ENCODE data around the gene ILK.

The ILK gene

DNA sequence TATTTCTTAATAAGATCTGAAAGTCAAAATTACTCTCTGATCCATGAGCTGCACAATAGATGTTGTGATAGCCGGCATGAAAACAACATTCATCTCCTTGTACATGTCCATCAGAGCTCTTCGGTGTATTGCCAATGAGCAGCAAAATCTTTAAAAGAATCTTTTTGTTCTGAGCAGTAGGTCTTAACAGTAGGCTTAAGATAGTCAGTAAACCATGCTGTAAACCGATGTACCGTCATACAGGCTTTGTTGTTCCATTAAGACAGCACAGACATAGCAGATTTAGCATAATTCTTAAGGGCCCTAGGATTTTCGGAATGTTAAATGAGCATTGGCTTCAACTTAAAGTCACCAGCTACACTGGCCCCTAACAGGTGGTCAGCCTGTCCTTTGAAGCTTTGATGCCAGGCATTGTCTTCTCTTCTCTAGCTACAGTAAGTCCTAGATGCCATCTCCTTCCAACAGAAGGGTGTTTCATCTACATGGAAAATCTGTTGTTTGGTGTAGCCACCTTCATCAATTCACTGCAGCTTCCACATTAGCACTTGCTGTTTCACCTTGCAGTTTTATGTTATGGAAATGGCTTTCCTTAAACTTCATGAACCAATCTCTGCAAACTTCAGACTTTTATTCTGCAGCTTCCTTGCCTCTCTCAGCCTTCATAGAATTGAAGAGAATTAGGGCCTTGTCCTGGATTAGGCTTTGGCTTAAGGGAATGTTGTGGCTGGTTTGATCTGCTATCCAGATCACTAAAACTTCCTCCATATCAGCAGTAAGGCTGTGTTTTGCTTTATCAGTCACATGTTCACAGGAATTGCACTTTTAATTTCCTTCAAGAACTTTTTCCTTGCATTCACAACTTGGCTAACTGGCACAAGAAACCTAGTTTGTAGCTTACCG lies 28.5 kb upstream of the ILK start:
- no peak for DNase-seq

GRCh38 chr11:6576471-6577373 lies 26.9 kb upstream of the ILK start:
- peak; percentile 30 for DNase-seq

GRCh38 chr11:6578134-6578533 lies 25.4 kb upstream of the ILK start:
- no peak for DNase-seq

DNA sequence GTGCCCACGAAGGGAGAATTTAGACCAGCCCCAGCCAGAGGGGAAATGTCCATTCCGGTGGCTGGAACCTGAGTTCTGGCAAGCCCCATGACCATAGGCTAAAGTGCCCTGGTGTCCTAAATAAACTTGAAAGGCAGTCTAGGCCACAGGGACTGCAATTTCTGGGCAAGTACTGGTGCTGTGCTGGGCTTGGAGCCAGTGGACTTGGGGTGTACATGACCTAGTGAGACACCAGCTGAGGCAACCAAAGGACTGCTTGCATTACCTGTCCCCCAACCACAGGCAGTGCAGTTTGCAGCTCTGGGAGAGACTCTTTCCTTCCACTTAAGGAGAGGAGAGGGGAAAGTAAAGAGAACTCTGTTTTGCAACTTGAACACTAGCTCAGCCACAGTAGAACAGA lies 23.9 kb upstream of the ILK start:
- no peak for DNase-seq

DNA sequence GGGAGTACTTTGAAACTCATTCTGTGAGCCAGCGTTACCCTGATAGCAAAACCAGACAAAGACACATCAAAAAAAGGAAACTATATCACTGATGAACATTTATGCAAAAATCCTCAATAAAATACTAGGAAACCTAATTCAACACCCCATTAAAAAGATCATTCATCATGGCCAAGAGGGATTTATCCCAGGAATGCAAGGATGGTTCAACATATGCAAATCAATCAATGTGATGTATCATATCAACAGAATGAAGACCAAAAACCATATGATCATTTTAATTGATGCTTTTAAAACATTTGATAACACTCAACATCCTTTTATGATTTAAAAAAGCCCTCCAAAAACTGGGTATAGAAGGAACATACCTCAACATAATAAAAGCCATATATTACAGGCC lies 20.0 kb upstream of the ILK start:
- no peak for DNase-seq

GRCh38 chr11:6584528-6584927 lies 19.0 kb upstream of the ILK start:
- DNase-seq = no peak

DNA sequence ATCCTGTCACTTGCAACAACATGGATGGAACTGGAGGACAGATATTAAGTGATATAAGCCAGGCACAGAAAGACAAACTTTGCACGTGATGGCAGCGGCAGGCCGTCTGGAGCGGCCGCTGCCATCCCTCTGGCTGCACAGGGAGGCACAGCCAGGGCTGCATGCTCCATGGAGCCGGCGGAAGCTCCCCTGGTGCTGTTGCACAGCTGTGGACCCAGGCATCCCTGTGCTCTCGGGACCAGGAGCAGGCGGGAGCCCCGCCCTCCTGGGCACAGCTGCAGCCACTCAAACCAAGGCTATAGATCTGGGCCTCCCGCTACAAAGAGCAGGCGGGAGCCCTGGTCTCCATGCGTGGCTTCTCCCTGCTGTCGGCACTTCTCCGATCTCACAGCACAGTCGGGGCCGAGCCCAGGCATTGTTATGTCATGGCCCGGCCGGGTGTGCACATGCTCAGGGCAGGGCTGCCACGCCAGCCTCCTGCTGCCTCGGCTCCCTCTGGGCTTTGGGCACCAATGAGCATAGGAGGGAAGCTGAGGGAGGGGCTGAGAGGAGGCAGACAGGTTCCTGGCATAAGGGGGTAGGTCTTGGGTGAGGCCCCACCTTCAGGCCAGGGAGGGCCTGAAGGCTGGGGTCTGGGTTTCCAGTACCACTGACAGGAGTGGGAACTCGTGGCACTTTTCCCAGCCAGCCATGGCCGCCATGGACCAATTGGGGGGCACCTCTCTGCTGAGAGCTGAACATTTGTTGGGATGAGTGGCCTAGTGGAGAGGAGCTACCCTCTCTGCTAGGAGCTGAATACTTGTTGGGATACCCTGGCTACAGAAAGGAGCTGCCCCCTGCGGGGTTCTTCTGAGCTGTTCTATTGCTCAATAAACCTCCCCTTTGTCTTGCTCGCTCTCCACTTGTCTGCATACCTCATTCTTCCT lies 16.9 kb upstream of the ILK start:
- peak; percentile 45 for DNase-seq

GRCh38 chr11:6587360-6587953 lies 16.1 kb upstream of the ILK start:
- no peak for DNase-seq

- no peak for DNase-seq
These were observed 15.6 kb upstream of the ILK start for GRCh38 chr11:6588018-6588417.

- no peak for DNase-seq
These were observed 9.3 kb upstream of the ILK start for GRCh38 chr11:6594142-6594768.

DNA sequence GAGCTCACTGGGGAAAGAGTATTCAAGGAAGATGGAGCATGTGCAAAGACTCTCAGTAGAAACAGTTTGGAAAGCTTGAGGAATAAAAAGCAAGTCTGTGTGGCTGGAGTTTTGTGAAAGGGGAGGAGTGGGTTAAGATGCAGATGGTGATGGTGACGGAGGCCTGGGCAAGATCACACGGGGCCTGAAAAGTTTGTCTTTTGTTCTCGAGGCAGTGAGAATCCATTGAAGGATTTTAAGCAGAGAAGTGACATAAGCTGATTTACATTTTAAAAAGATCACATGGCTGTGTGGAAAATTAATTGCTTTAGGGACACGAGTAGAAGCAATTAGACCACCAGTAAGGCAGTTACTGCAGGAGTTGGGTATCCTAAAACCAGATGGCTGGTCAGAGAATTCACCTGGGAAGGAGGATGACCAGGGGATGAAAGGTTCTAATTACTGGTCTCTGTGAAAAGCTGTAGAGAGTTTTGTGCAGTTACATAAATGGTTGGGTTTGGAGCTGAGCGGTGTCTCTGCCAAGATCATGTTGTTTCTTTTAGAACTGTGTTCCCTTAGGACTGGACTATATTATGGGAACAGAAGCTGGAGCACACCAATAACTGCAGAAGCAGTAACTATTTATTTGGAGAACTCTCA lies 7.2 kb upstream of the ILK start:
- DNase-seq = no peak

- no peak for DNase-seq
These were observed 5.0 kb upstream of the ILK start for GRCh38 chr11:6598555-6598954.

GRCh38 chr11:6599449-6599848 lies 4.1 kb upstream of the ILK start:
- no peak for DNase-seq

GRCh38 chr11:6599881-6600390 lies 3.6 kb upstream of the ILK start:
- DNase-seq = no peak

DNA sequence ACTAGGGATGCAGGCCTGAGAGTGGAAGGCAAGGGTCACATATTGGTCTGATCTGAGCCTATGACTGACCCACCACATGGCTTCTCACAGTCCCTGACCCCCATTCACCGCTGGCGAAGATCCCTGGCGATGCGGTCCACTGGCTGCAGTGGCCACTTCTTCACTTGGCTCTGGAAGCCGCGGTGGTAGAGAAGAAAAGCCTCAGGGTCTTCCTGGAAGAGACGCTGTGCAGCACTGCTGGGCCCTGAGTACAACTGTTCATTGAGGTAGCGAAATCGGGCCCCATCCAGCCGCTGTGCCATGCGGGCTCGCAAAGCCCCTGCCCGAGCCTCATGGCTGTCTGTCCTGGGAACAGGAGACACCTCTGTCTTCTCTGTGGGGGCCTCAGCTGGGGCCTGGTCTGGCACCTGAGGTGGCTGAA lies 2.5 kb upstream of the ILK start:
- DNase-seq = no peak

- no peak for DNase-seq
These were observed 1.3 kb upstream of the ILK start for GRCh38 chr11:6602096-6602940.

DNA sequence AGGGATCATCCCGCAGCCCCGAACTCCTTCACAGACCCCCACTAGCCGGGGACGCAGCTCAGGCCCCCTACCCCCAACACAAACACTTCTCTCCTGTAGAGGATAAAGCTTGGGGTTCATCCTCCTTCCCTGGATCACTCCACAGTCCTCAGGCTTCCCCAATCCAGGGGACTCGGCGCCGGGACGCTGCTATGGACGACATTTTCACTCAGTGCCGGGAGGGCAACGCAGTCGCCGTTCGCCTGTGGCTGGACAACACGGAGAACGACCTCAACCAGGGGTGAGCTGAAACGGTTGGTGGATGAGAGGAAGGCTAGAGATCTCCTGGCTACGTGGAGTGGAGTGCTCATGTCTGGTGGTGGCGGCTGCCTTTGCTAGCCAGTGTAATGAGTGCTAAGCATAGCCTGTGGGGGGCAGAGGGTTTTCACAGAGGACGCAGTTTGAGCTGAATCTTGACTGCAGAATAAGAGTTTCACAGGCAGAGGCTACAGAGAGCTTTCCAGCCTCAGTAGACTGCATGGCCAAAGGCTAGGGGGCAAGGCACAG lies 580 bp downstream of the ILK start:
- no peak for DNase-seq

GRCh38 chr11:6604790-6605189 lies 1.2 kb downstream of the ILK start:
- no peak for DNase-seq

DNA sequence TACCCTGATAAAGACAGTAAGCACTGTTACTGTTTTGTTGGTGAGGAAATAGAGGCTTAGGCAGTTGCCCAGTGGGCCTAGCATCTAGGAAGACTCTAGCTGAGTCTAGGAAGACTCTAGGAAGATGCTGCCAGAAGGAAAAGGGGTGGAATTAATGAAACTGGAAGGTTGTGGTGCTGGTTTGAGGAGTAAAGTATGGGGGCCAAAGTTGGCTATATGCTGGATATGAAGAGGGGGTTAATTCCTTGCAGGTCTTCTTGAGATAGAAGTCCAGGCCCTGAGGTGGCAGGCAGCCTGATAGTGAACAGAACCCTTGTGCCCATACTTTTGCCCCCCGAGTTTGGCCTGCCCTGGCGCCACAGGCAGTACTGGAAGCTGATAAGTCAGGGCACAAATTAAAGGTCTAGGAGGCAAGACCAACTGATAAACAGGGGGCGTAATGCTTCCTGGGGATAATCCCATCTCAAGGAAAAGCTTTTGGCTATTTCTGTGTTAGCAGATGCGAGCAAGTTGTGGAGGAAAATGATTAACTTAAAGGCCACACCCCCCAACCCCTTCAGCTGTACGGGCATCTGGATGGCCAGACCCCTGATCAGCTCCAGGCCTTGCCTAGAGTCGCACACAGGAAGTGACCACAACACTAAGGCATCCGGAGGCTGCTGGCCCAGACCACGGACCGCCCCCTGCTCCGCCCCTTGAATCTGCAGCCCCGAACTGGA lies 3.1 kb downstream of the ILK start:
- DNase-seq = no peak

Measured in NCI-H2171 treated with DMSO at 0.1 percent for 48 hours (cell line).